H9 (cell line): Measurements from ENCODE around the gene TMEM151A. TPM values are rescaled to one million over a fixed set of nuclear protein-coding genes. Genes with fewer than 3 reads are reported as not detected.

Source experiments
- DNase-seq: peaks from one replicate; pipeline ENCODE4 v3.0.0-alpha.2; 2017
- H2AFZ ChIP-seq: one replicate; pipeline ENCODE4 v1.6.1; 2013; ENCODE audit warnings: mild to moderate bottlenecking, low read length, control low read depth, moderate library complexity
- H2AK5ac ChIP-seq: 2 replicates; pipeline ENCODE4 v1.6.1; 2013; ENCODE audit warnings: low read length, control low read depth, mixed read lengths; ENCODE audit not compliant: insufficient read length
- H2BK120ac ChIP-seq: one replicate; pipeline ENCODE4 v1.6.1; 2013; ENCODE audit warnings: low read depth, mild to moderate bottlenecking, low read length, control low read depth, inconsistent platforms; ENCODE audit not compliant: poor library complexity, severe bottlenecking
- H2BK12ac ChIP-seq: 2 replicates; pipeline ENCODE4 v1.6.1; 2013; ENCODE audit warnings: low read length, control low read depth, mixed read lengths, low read depth; ENCODE audit not compliant: insufficient read length
- H2BK15ac ChIP-seq: 2 replicates; pipeline ENCODE4 v1.6.1; 2013; ENCODE audit warnings: low read depth, low read length, control low read depth
- H2BK20ac ChIP-seq: one replicate; pipeline ENCODE4 v1.6.1; 2013; ENCODE audit warnings: low read depth, mild to moderate bottlenecking, low read length, control low read depth, inconsistent platforms; ENCODE audit not compliant: poor library complexity, severe bottlenecking
- H2BK5ac ChIP-seq: 2 replicates; pipeline ENCODE4 v1.6.1; 2013; ENCODE audit warnings: low read length, control low read depth, mixed read lengths; ENCODE audit not compliant: insufficient read length
- H3K14ac ChIP-seq: 2 replicates; pipeline ENCODE4 v1.6.1; 2013; ENCODE audit warnings: low read length, control low read depth; ENCODE audit not compliant: insufficient read depth
- H3K18ac ChIP-seq: 2 replicates; pipeline ENCODE4 v1.6.1; 2013; ENCODE audit warnings: low read depth, mild to moderate bottlenecking, mixed read lengths, low read length, control low read depth; ENCODE audit not compliant: insufficient read length
- H3K23ac ChIP-seq: 2 replicates; pipeline ENCODE4 v1.6.1; 2013; ENCODE audit warnings: low read length, control low read depth, mixed read lengths, low read depth; ENCODE audit not compliant: insufficient read length
- H3K23me2 ChIP-seq: 2 replicates; pipeline ENCODE4 v1.6.1; 2013; ENCODE audit warnings: low read depth, mild to moderate bottlenecking, mixed read lengths, low read length, control low read depth; ENCODE audit not compliant: insufficient read length, poor library complexity, severe bottlenecking
- H3K27ac ChIP-seq: 2 replicates; pipeline ENCODE4 v1.5.1; 2013; ENCODE audit warnings: low read length, control low read depth, mixed read lengths, low read depth; ENCODE audit not compliant: insufficient read length
- H3K27me3 ChIP-seq: 2 replicates; pipeline ENCODE4 v1.6.1; 2013; ENCODE audit warnings: low read length, control low read depth, inconsistent platforms; ENCODE audit not compliant: insufficient read depth
- H3K4ac ChIP-seq: 2 replicates; pipeline ENCODE4 v1.6.1; 2013; ENCODE audit warnings: low read depth, mild to moderate bottlenecking, control low read depth, inconsistent platforms, low read length, moderate library complexity
- H3K4me1 ChIP-seq: 2 replicates; pipeline ENCODE4 v1.6.1; 2013; ENCODE audit warnings: low read length, control low read depth, inconsistent platforms; ENCODE audit not compliant: insufficient read depth
- H3K4me2 ChIP-seq: 2 replicates; pipeline ENCODE4 v1.6.1; 2013; ENCODE audit warnings: low read length, control low read depth, mixed read lengths; ENCODE audit not compliant: insufficient read length, insufficient read depth
- H3K56ac ChIP-seq: 2 replicates; pipeline ENCODE4 v1.6.1; 2013; ENCODE audit warnings: low read depth, mild to moderate bottlenecking, mixed read lengths, low read length, control low read depth; ENCODE audit not compliant: insufficient read length
- H3K79me1 ChIP-seq: 2 replicates; pipeline ENCODE4 v1.6.1; 2013; ENCODE audit warnings: low read depth, mild to moderate bottlenecking, moderate library complexity, low read length, control low read depth, inconsistent platforms; ENCODE audit not compliant: insufficient read depth, poor library complexity, severe bottlenecking
- H3K79me2 ChIP-seq: 2 replicates; pipeline ENCODE4 v1.6.1; 2013; ENCODE audit warnings: low read length, control low read depth, inconsistent platforms; ENCODE audit not compliant: insufficient read depth
- H3K9ac ChIP-seq: 2 replicates; pipeline ENCODE4 v1.6.1; 2013; ENCODE audit warnings: low read length, control low read depth, mixed read lengths; ENCODE audit not compliant: insufficient read length; ENCODE audit errors: extremely low read depth
- H3K9me3 ChIP-seq: one replicate; pipeline ENCODE4 v1.6.1; 2013; ENCODE audit warnings: low read depth, low read length, inconsistent platforms; ENCODE audit not compliant: control insufficient read depth
- H3T11ph ChIP-seq: one replicate; pipeline ENCODE4 v1.6.1; 2013; ENCODE audit warnings: mild to moderate bottlenecking, low read length, control low read depth, inconsistent platforms
- H4K20me1 ChIP-seq: one replicate; pipeline ENCODE4 v1.6.1; 2013; ENCODE audit not compliant: control insufficient read depth, insufficient read length, insufficient read depth
- H4K5ac ChIP-seq: 2 replicates; pipeline ENCODE4 v1.6.1; 2013; ENCODE audit warnings: low read depth, mild to moderate bottlenecking, mixed read lengths, low read length, control low read depth; ENCODE audit not compliant: insufficient read length
- H4K8ac ChIP-seq: replicated peaks from 2 replicates; pipeline ENCODE4 v1.6.1; 2013; ENCODE audit warnings: low read length, control low read depth, mixed read lengths, low read depth; ENCODE audit not compliant: insufficient read length
- H4K91ac ChIP-seq: 2 replicates; pipeline ENCODE4 v1.6.1; 2013; ENCODE audit warnings: low read depth, mild to moderate bottlenecking, moderate library complexity, mixed read lengths, low read length, control low read depth; ENCODE audit not compliant: insufficient read length
- H3K27ac Mint-ChIP-seq, 3 experiments: 2 replicates in 2 of 3; 3 replicates in 1 of 3; pipeline ENCODE4 v1.8.0; 2020 to 2021; ENCODE audit warnings: mixed read lengths in 3 of 3, mild to moderate bottlenecking in 1 of 3, moderate library complexity in 1 of 3
- H3K27me3 Mint-ChIP-seq: 2 replicates; pipeline ENCODE4 v1.8.0; 2021; ENCODE audit warnings: low read depth, mild to moderate bottlenecking, moderate library complexity, mixed read lengths
- H3K36me3 Mint-ChIP-seq, 3 experiments: 2 replicates in 2 of 3; 3 replicates in 1 of 3; pipeline ENCODE4 v1.8.0; 2020 to 2021; ENCODE audit warnings: low read depth in 3 of 3, mixed read lengths in 3 of 3; ENCODE audit not compliant: insufficient read depth in 1 of 3
- H3K4me1 Mint-ChIP-seq, 2 experiments: 2 replicates each; pipeline ENCODE4 v1.8.0; 2020; ENCODE audit warnings: mixed read lengths in 2 of 2
- H3K4me3 Mint-ChIP-seq, 2 experiments: 2 replicates in 1 of 2; 3 replicates in 1 of 2; pipeline ENCODE4 v1.8.0; 2020 to 2021; ENCODE audit warnings: mild to moderate bottlenecking in 2 of 2, mixed read lengths in 2 of 2, moderate library complexity in 1 of 2
- H3K9me3 Mint-ChIP-seq, 2 experiments: 2 replicates in 1 of 2; 3 replicates in 1 of 2; pipeline ENCODE4 v1.8.0; 2020; ENCODE audit warnings: mild to moderate bottlenecking in 2 of 2, mixed read lengths in 2 of 2, moderate library complexity in 1 of 2
- WGBS: extraction: QIAGEN DNeasy Blood & Tissue Kit; methylation state at CpG from one replicate; pipeline ENCODE4 v1.1.7; 2013; ENCODE audit warnings: missing lambda C conversion rate, low lambda C conversion rate, mixed read lengths; ENCODE audit not compliant: insufficient read length; ENCODE audit errors: extremely low coverage; 5-methylcytosine and 5-hydroxymethylcytosine counted together
- total RNA-seq: library from RNA; stranded (reverse); gene quantifications from 2 replicates; pipeline ENCODE4 v1.2.1, GENCODE V29; 2021
- TF ChIP-seq, protein P1 (sequence below): fragments of 200-600 bp; sonication (generic); conservative IDR thresholded peaks from 3 replicates; pipeline ENCODE4 v1.8.0; 2021; ENCODE audit warnings: antibody characterized with exemption, mild to moderate bottlenecking

TMEM151A gene
- total RNA-seq, 1 experiment from 2014 or later = 1.2 TPM

DNA sequence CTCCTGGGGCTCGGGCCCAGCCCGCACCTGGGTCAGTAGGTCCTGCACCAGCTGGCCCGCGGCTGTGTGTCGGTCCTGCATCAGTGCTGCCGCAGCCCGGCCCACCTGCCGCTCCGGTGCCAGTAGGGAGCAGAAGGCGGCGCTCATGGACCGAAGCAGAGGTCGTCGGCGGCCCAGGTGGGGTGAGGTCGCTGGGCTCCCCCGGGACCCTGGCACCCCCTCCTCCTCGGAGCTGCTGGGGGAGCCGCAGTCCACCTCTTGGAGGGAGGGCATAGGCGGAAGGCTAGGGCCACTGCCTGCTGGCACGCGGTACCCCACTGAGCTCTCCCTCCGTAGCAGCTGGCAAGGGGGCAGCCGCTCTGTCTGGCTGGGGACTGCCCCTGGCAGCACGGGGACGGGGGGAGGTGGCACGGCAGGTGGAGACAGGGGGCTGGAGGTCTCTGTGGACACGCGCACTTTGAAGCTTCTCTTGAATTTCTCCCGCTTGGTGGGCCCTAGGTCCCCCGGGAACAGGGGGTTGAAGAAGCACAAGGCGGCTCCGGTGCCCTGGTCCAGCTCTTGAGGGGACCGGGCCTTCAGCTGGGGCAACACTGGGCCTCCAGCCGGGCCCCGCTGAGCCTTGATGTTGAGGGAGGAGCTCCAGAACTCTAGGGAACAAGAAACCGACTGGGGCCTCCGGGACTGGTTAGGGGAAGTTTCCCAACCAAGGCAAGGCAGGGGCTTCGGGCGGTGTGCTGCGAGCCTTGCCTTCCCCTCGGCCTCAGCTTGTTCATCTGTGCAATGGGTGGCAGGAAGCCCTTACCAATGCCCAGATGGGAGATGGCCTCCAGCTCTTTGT is 43.1 kb downstream of the TMEM151A start:
- Histone ChIP-seq H3K27me3 (no peaks in the 10 kb centered on the region; the same call in 1 of the 2 replicates), H3K9ac (no peak overlapping the region), H3K4ac (no peak overlapping the region), H2BK20ac (no peak overlapping the region), H3K56ac (no peak overlapping the region), H2BK120ac (no peak overlapping the region), H4K8ac (no peak overlapping the region), H4K5ac (no peak overlapping the region), H2BK15ac (no peak overlapping the region), H3K14ac (no peak overlapping the region; the same call in 1 of the 2 replicates), H2BK12ac (no peak overlapping the region), H2BK5ac (no peak overlapping the region), H3T11ph (no peak overlapping the region), H3K4me1 (no peaks in the 10 kb centered on the region), H2AFZ (no peak overlapping the region), H2AK5ac (no peak overlapping the region), H3K79me2 (no peaks in the 10 kb centered on the region), H3K79me1 (no peaks in the 10 kb centered on the region), H4K20me1 (no peaks in the 10 kb centered on the region), H4K91ac (no peak overlapping the region), H3K23me2 (no peaks in the 10 kb centered on the region), H3K9me3 (no peaks in the 10 kb centered on the region), H3K23ac (no peak overlapping the region), H3K27ac (no peak overlapping the region), H3K18ac (peak overlapping the region; percentile 65), H3K4me2 (peak overlapping the region; percentile 30)
- TF ChIP-seq, protein P1, sequence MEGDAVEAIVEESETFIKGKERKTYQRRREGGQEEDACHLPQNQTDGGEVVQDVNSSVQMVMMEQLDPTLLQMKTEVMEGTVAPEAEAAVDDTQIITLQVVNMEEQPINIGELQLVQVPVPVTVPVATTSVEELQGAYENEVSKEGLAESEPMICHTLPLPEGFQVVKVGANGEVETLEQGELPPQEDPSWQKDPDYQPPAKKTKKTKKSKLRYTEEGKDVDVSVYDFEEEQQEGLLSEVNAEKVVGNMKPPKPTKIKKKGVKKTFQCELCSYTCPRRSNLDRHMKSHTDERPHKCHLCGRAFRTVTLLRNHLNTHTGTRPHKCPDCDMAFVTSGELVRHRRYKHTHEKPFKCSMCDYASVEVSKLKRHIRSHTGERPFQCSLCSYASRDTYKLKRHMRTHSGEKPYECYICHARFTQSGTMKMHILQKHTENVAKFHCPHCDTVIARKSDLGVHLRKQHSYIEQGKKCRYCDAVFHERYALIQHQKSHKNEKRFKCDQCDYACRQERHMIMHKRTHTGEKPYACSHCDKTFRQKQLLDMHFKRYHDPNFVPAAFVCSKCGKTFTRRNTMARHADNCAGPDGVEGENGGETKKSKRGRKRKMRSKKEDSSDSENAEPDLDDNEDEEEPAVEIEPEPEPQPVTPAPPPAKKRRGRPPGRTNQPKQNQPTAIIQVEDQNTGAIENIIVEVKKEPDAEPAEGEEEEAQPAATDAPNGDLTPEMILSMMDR = no peak
- peaks cover 4% of the 10 kb centered on the region for H3K27me3 Mint-ChIP-seq
- H3K27ac Mint-ChIP-seq = no peak overlapping the region; a peak in 2 of 7 replicates
- no CpG with 5 or more reads among the region's 42 CpGs for WGBS
- H3K4me3 Mint-ChIP-seq = peak overlapping the region; percentile 47 to 83
- H3K36me3 Mint-ChIP-seq = peaks cover 2 to 19% (median 12%) of the 10 kb centered on the region in 3 experiments; a peak in 5 of 7 replicates
- H3K9me3 Mint-ChIP-seq = no peaks in the 10 kb centered on the region
- peaks cover 20 to 21% of the 10 kb centered on the region in 2 experiments for H3K4me1 Mint-ChIP-seq
- no peak for DNase-seq
